Measurements from ENCODE around the gene PNPLA2.
A peak's percentile ranks its signal among the peaks of the same experiment; 100 is the strongest.

PNPLA2 gene

GRCh38 chr11:776561-777287 is 42.0 kb upstream of the PNPLA2 start:
- Histone ChIP-seq H3K27me3 (replicated peaks) (no peaks in the 10 kb centered on the region), H3K27ac (peak overlapping the region; percentile 75), H3K36me3 (replicated peaks) (peaks cover 23% of the 10 kb centered on the region), H3K4me3 (ENCODE audit: low read depth, low read length) (peak overlapping the region; percentile 76)
- no peak for DNase-seq
- in situ Hi-C loops (cut with HindIII; ENCODE audit: low pct_ligation_motif_present, low sequenced_read_pairs) = no loop called here
- peak; percentile 15 for TF ChIP-seq CTCF (IDR thresholded peaks at IDR 0.05; ENCODE audit: low read depth, low read length, missing control alignments)

- in situ Hi-C loops (cut with HindIII; ENCODE audit: low pct_ligation_motif_present, low sequenced_read_pairs) = no loop called here
- Histone ChIP-seq H3K27ac (peak within 1 kb of the TSS; percentile 75), H3K36me3 (replicated peaks) (peaks cover 17% of the 10 kb centered on the region), H3K27me3 (replicated peaks) (no peaks in the 10 kb centered on the region), H3K4me3 (ENCODE audit: low read depth, low read length) (peak within 1 kb of the TSS; percentile 76)
- TF ChIP-seq CTCF (IDR thresholded peaks at IDR 0.05; ENCODE audit: low read depth, low read length, missing control alignments) = no peak
- DNase-seq = peak; percentile 74
Measured at GRCh38 chr11:777288-778255, 41.1 kb upstream of the PNPLA2 start, which contains the start of gene GATD1. Gene GATD1, minus strand, starts transcription at chr11:777487. Its CDS starts 25 bp downstream, at chr11:777462.

- Histone ChIP-seq H3K36me3 (replicated peaks) (peaks cover 2% of the 10 kb centered on the region), H3K27ac (no peak overlapping the region), H3K4me3 (ENCODE audit: low read depth, low read length) (no peak overlapping the region), H3K27me3 (replicated peaks) (no peaks in the 10 kb centered on the region)
- no peak for TF ChIP-seq CTCF (IDR thresholded peaks at IDR 0.05; ENCODE audit: low read depth, low read length, missing control alignments)
- in situ Hi-C loops (cut with HindIII; ENCODE audit: low pct_ligation_motif_present, low sequenced_read_pairs) = no loop called here
- DNase-seq = no peak
Measured at GRCh38 chr11:778976-779954, 39.4 kb upstream of the PNPLA2 start.

GRCh38 chr11:779955-780532 is 38.7 kb upstream of the PNPLA2 start:
- no peak overlapping the region for H3K27ac ChIP-seq
- H3K36me3 ChIP-seq (replicated peaks) = no peaks in the 10 kb centered on the region
- in situ Hi-C loops (cut with HindIII; ENCODE audit: low pct_ligation_motif_present, low sequenced_read_pairs) = no loop called here
- DNase-seq = no peak
- no peaks in the 10 kb centered on the region for H3K27me3 ChIP-seq (replicated peaks)
- no peak overlapping the region for H3K4me3 ChIP-seq (ENCODE audit: low read depth, low read length)
- no peak for TF ChIP-seq CTCF (IDR thresholded peaks at IDR 0.05; ENCODE audit: low read depth, low read length, missing control alignments)
